Skeletal muscle tissue (tissue), 4 donors: ENCODE results near the gene MARCHF11. TPM values are rescaled to one million over a fixed set of nuclear protein-coding genes. Genes with fewer than 3 reads are reported as not detected.

Source experiments
- H3K27ac ChIP-seq: one replicate; pipeline ENCODE4 v1.7.0; 2013; ENCODE audit warnings: mild to moderate bottlenecking, low read depth, low read length, inconsistent platforms
- H3K27me3 ChIP-seq, 3 donors: one replicate each; pipeline ENCODE4 v1.7.0; 2013; ENCODE audit warnings: low read length in 3 of 3; ENCODE audit not compliant: control insufficient read depth in 3 of 3, insufficient read depth in 3 of 3
- H3K36me3 ChIP-seq, 3 donors: one replicate each; pipeline ENCODE4 v1.7.0; 2013; ENCODE audit warnings: low read length in 3 of 3; ENCODE audit not compliant: control insufficient read depth in 3 of 3, insufficient read depth in 3 of 3
- H3K4me1 ChIP-seq, 3 donors: one replicate each; pipeline ENCODE4 v1.7.0; 2013; ENCODE audit warnings: low read length in 3 of 3, mild to moderate bottlenecking in 3 of 3; ENCODE audit not compliant: control insufficient read depth in 3 of 3, insufficient read depth in 3 of 3
- H3K4me3 ChIP-seq, 3 donors: one replicate each; pipeline ENCODE4 v1.7.0; 2013; ENCODE audit warnings: low read length in 3 of 3
- H3K9ac ChIP-seq, 3 donors: one replicate each; pipeline ENCODE4 v1.7.0; 2013; ENCODE audit warnings: low read length in 3 of 3, mild to moderate bottlenecking in 3 of 3, moderate library complexity in 2 of 3, low read depth in 1 of 3
- H3K9me3 ChIP-seq, 3 donors: one replicate each; pipeline ENCODE4 v1.7.0; 2013; ENCODE audit warnings: low read length in 3 of 3; ENCODE audit not compliant: control insufficient read depth in 3 of 3
- total RNA-seq: library from RNA; depleted of rRNA; stranded (reverse); fragments of >200 nt; gene quantifications from one replicate; pipeline ENCODE4 v1.2.3, GENCODE V29; 2014
- donor health status: Osteomylitis.

The MARCHF11 gene
- total RNA-seq, 1 donor from 2014 or later: 1.0 TPM

DNA sequence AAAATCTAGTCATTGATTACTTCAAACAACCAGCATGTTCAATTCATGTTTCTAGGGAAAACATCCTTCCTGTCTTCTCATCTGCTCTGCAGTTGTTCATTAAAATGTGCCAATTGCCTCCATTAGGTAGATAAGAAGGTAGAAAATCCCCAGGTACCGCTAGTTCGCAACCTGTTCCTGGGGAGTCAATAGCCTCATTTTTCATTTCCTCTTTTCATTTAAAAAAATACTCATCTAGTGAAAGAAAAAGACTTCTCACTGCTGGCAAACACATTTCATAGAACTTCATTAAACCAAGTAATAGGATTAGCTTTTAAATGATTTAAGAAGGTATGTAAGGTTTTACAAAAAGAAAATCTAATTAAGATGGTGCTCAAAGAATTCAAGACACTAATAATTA is 113.3 kb downstream of the MARCHF11 start:
- Histone ChIP-seq H3K9me3 (no peaks in the 10 kb centered on the region), H3K9ac (no peak overlapping the region), H3K36me3 (no peaks in the 10 kb centered on the region), H3K4me1 (no peaks in the 10 kb centered on the region), H3K27me3 (peaks cover 0 to 3% (median 0%) of the 10 kb centered on the region in 3 donors), H3K4me3 (no peak overlapping the region), H3K27ac (no peak overlapping the region)

DNA sequence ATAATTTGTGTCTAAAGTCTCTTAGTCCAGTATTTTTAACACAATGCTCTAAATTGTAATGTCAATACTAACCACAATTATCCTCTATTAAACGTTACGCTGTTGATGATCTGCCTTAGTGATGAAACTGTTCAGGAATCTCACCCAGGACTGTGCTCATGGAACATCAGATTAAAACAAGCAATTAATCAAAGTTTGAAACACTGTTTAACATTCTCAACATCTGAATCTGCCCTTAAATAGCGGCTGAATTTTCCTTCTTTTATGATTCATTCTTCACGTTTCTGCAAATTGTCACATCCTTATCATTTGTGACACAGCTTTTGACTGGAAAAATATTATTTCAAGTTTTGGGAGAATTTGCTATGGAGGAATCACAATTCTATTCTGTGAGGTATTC is 113.8 kb downstream of the MARCHF11 start:
- H3K9me3 ChIP-seq: no peaks in the 10 kb centered on the region
- no peaks in the 10 kb centered on the region for H3K36me3 ChIP-seq
- no peaks in the 10 kb centered on the region for H3K4me1 ChIP-seq
- peaks cover 0 to 3% (median 3%) of the 10 kb centered on the region in 3 donors for H3K27me3 ChIP-seq
- no peak overlapping the region for H3K9ac ChIP-seq
- no peak overlapping the region for H3K27ac ChIP-seq
- no peak overlapping the region for H3K4me3 ChIP-seq

DNA sequence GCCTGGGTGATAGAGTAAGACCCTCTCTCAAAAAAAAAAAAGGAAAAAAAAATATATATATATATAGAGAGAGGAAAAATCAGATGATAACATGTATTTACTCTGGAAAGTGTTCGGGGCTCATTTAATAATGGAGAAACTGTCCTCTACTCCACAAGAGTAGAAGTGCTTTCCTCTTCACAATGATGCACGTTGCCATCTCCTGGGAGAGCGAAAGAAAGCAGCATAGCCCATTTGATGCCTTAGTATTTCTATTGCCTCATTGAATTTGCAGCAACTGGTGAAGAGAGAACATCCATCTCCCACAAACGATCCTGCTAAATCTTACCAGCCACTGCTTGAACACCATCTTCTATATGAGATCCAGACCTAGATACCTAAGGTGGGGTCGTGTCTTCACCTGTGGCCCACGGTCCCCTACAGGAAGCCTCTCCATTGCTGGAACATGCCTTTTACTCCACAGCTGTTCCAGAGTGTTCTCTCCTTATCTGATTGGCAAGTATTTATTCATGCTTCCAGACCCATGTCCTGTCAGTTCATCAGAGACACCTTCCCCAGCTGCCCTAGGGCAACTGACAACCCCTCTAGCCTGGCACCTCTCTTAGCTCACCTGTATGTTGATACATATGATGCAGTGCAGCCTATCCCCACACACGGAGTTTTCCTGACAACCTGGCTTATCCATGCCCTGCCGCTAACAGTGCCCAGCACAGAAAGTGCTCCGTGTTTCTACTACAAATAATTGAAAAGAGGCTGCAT is 115.3 kb downstream of the MARCHF11 start:
- H3K27ac ChIP-seq: no peak overlapping the region
- H3K4me3 ChIP-seq: no peak overlapping the region
- H3K4me1 ChIP-seq: no peaks in the 10 kb centered on the region
- H3K36me3 ChIP-seq: no peaks in the 10 kb centered on the region
- no peaks in the 10 kb centered on the region for H3K9me3 ChIP-seq
- peaks cover 0 to 4% (median 3%) of the 10 kb centered on the region in 3 donors for H3K27me3 ChIP-seq
- H3K9ac ChIP-seq: no peak overlapping the region

DNA sequence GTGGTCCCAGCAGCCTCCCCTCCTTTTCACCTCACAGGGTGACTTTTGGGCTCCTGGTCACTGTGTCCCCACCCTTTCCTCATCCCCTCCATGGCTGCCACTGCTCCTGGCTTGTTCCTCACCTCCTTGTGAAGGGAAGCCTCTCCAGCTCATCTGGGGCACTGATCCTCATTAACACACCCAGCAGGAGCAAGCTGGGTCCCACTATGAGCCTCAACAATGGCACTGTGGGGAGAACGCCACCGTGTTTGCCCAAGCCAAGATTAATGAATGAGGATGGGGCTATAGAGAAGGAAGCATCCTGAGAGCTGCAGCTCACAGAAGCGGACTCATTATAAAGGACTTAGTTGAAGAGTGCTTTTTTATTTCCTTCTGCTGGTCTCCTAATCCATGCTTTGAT is 118.4 kb downstream of the MARCHF11 start:
- Histone ChIP-seq H3K36me3 (no peaks in the 10 kb centered on the region), H3K27me3 (peaks cover 0 to 4% (median 3%) of the 10 kb centered on the region in 3 donors), H3K27ac (no peak overlapping the region), H3K4me1 (no peaks in the 10 kb centered on the region), H3K9me3 (no peaks in the 10 kb centered on the region), H3K9ac (no peak overlapping the region), H3K4me3 (no peak overlapping the region)

DNA sequence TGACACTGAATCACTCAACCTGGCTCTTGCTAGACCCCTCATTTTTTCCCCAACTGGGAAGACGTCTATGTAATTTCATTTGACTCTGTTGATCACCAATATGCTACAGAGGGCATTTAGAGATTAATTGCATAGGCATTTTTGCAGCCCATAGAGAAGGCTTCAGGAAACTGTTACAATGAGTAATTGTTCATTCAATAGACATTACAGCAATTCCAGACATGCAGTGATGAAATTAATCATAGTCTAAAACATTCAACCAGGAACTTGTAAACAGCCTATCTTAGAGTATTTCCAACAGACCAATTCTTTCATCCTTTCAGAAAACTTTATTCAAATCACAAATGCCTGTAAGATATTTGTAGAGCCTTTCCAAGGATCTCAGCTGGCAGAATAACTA is 122.3 kb downstream of the MARCHF11 start:
- no peak overlapping the region for H3K27ac ChIP-seq
- H3K4me3 ChIP-seq: no peak overlapping the region
- no peaks in the 10 kb centered on the region for H3K9me3 ChIP-seq
- no peaks in the 10 kb centered on the region for H3K36me3 ChIP-seq
- no peak overlapping the region for H3K9ac ChIP-seq
- peaks cover 0 to 4% (median 0%) of the 10 kb centered on the region in 3 donors for H3K27me3 ChIP-seq
- H3K4me1 ChIP-seq: no peaks in the 10 kb centered on the region

DNA sequence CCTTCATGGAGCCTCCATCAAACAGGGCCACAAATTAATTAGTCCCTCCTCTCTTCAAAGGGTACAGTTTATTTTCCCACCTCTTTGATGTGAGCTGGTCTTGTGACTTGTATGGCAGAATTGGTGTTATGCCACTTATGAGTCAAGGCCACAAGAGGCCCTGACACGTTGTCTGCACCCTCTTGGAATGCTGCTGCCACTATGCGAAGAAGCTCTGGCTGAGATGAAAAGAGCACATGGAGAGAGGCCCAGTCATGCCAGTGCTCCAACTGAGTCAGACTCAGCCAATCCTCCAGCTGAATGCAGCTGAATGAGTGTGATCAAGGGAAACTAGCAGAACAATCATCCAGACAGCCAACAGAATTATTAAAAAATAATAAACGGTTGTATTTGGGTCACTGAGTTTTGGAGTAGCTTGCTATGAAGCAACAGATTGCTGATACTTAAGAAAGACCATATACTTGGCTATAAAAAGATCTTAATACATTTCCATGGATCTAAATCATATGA is 128.3 kb downstream of the MARCHF11 start:
- no peaks in the 10 kb centered on the region for H3K9me3 ChIP-seq
- no peak overlapping the region for H3K9ac ChIP-seq
- H3K27ac ChIP-seq: no peak overlapping the region
- no peaks in the 10 kb centered on the region for H3K36me3 ChIP-seq
- no peaks in the 10 kb centered on the region for H3K4me1 ChIP-seq
- no peaks in the 10 kb centered on the region for H3K27me3 ChIP-seq
- H3K4me3 ChIP-seq: no peak overlapping the region

DNA sequence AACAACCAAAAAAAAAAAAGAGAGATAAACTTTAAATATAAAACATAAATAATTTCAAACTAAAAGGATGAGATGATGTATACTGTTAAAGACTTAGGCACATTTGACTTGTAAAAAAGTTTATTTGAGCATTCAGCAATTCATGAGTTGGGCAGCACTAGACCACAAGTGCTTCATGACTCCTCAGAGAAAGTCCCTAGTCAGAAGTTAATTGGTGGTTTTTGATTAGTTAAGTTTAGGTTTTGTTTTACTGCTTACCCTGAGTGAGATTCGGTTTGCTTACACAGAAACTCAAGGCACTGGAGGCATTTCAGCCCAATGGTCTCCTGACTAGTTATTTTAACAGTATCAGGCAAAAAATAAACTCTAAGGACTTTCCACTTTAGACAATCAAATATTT is 129.2 kb downstream of the MARCHF11 start:
- H3K9ac ChIP-seq: no peak overlapping the region
- H3K4me1 ChIP-seq: no peaks in the 10 kb centered on the region
- H3K4me3 ChIP-seq: no peak overlapping the region
- H3K27me3 ChIP-seq: no peaks in the 10 kb centered on the region
- no peaks in the 10 kb centered on the region for H3K9me3 ChIP-seq
- no peak overlapping the region for H3K27ac ChIP-seq
- no peaks in the 10 kb centered on the region for H3K36me3 ChIP-seq

DNA sequence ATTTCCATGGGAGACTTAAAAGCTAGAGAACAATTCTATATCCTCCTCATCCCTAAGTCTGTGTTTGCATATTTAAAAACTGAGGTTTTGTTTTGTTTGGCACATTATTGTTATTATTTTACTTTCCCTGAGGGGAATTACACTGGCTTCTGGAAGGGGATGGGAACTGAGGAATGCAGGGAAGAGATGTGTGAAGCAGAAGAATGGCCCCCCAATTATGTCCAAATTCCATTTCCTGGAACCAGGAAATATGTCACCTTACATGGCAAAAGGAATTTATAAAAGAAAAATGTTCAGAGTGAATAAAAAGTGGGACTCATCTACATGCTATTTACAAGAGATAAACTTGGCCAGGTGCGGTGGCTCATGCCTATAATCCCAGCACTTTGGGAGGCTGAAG is 129.8 kb downstream of the MARCHF11 start:
- Histone ChIP-seq H3K27me3 (no peaks in the 10 kb centered on the region), H3K9ac (no peak overlapping the region), H3K4me1 (no peaks in the 10 kb centered on the region), H3K36me3 (no peaks in the 10 kb centered on the region), H3K9me3 (no peaks in the 10 kb centered on the region), H3K4me3 (no peak overlapping the region), H3K27ac (no peak overlapping the region)

- Histone ChIP-seq H3K27ac (no peak overlapping the region), H3K27me3 (no peaks in the 10 kb centered on the region), H3K9ac (no peak overlapping the region), H3K9me3 (no peaks in the 10 kb centered on the region), H3K36me3 (no peaks in the 10 kb centered on the region), H3K4me3 (no peak overlapping the region), H3K4me1 (no peaks in the 10 kb centered on the region)
These were observed 131.5 kb downstream of the MARCHF11 start for GRCh38 chr5:16048132-16048531.

- no peak overlapping the region for H3K9ac ChIP-seq
- H3K4me3 ChIP-seq: no peak overlapping the region
- no peaks in the 10 kb centered on the region for H3K9me3 ChIP-seq
- no peak overlapping the region for H3K27ac ChIP-seq
- no peaks in the 10 kb centered on the region for H3K27me3 ChIP-seq
- no peaks in the 10 kb centered on the region for H3K4me1 ChIP-seq
- H3K36me3 ChIP-seq: no peaks in the 10 kb centered on the region
These were observed 136.1 kb downstream of the MARCHF11 start for GRCh38 chr5:16043349-16043965.
